DMS 273 (cell line): ENCODE data around the gene APC2.
"Not testable (repeated sequence)": the region's sequence is repeated elsewhere in the genome, so short reads cannot be mapped to it uniquely, and the experiment has no call there.

Source experiments
- DNase-seq: peaks from one replicate; lab custom pipeline; 2025; ENCODE audit not compliant: unreplicated experiment; lab: John Stamatoyannopoulos, UW

APC2 gene

DNA sequence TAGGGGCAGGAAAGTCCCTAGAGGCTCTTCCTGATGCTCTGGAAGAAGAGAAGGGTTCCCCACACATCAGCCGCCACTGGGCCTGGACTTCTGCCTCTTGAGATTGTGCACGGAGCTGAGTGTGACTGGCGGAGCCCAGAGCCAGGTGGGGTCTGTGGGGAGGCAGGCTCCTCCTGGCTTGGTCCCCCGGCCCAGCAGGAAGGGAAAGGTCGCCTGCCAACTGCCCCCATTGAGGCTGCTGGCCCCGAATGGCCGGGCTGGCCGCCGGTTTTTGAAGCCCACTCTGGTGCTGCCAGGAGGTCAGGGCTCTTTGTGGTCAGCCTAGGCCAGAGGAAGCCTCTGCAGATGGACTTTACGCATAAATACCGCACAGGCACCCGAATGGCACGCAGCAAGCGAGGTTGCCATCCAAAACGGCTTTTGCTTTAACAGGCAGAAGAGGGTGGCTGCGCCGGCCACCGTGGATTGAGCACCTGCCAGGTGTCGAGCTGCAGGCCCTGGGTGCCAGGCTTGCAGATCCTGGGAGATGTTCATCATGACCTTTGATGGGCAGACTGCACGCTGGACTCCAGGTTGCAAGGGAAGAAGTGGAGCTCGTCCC lies 37.5 kb upstream of the APC2 start:
- no peak for DNase-seq

- DNase-seq = no peak
Observed at GRCh38 chr19:1412995-1413800, 36.7 kb upstream of the APC2 start.

GRCh38 chr19:1416014-1416841 lies 33.7 kb upstream of the APC2 start:
- DNase-seq = no peak

DNA sequence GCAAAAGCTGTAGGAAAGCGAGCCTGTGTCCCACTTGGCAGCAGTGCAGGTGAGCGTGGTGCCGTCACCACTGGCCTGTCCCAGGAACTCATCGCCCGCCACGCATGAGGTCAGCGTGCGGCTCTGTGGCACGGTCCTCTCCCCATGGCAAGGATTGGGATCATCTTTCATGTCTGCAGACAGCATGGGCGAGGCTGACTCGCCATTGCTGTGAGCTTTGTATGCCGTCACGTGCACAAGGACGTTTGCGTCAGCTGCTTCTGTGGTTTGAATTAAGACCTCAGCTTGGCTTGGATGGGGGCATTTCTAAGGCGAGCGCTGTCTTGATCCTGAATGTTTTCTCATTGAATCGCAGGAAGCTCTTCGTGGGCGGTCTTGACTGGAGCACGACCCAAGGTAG lies 32.8 kb upstream of the APC2 start:
- DNase-seq = no peak

DNA sequence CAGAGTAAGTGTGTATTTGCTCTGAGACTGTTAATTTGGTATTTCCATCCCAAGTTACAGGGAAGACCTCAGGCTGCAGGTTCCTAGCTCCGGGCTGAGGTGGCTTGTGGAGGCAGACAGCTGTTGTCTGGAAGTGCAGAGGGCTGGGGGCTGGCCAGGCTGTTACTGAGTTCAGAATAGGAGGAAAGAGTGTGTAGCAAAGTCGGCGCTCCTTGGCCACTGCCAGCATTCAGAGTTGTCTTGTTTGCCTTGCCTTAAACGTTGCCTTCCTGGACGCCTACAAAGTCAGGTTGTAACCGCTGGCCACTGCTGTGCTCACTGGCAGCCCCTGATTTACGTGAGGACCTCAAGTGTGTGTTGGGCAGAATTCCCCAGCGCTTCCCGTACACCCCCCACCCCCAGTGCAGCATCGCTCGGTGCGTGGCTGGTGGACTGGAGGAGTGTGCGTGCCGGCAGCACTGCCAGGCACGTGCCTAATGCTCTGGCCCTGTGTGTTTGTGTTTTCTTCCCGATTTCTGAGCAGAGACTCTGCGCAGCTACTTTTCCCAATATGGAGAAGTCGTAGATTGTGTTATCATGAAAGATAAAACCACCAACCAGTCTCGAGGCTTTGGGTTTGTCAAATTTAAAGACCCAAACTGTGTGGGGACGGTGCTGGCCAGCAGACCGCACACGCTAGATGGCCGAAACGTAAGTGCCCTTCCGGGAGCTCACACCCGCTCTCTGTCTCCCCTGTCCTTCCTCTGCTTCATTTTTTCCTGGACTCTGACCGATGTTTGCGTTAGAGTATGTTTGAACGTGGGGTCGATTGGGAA lies 32.0 kb upstream of the APC2 start:
- DNase-seq = no peak

DNA sequence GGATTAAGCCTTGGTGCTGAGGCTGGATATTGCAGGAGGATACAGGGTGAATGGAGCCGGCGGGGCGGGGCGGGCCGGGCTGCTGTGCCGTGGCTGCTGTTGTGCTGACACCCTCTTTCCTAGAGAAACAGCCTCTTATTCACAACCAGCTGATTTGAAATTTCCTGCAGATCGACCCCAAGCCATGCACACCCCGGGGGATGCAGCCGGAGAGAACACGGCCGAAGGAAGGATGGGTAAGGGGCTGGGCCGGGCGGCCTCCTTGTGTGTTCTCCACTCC lies 31.5 kb upstream of the APC2 start:
- no peak for DNase-seq

DNA sequence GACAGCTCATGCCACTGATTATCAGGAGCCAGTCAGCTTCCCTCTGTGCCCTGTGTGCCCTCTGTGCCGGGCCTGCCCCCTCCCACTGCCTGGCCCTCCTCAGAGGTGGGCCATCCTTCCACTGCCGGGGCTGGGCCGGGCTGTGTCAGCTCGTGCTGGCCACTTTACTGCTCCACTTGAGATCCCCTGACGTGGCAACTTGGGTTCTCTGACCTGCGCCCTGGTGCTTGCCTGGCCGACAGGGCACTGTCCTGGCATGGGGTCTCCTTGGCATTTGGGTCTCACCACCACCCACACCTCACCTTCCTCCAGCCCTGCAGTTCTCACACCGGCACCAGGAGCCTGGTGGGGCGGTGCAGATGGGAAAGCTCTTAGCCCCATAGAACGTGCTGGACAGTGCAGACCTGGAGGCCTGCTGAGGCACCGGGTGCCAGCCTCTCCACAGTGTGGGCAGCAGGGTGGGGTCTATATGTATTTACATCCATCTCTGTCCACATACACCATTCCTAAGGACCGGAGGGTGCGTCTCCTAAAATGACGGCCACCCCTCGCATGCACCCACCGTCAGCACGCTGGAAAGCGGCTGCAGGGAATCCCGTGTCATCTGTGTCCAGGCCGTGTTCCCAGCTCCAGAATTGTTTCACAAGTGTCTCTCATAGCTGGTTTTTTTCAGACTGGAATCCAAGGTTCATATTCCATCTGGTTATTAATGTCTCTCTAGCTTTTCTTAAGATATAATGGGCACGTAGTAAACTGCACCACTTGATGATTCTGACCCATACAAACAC lies 30.8 kb upstream of the APC2 start:
- no peak for DNase-seq

- DNase-seq = not testable (repeated sequence)
Observed at GRCh38 chr19:1420085-1420484, 29.8 kb upstream of the APC2 start.

GRCh38 chr19:1420590-1420989 lies 29.3 kb upstream of the APC2 start:
- DNase-seq = no peak

GRCh38 chr19:1421218-1421957 lies 28.5 kb upstream of the APC2 start:
- no peak for DNase-seq

DNA sequence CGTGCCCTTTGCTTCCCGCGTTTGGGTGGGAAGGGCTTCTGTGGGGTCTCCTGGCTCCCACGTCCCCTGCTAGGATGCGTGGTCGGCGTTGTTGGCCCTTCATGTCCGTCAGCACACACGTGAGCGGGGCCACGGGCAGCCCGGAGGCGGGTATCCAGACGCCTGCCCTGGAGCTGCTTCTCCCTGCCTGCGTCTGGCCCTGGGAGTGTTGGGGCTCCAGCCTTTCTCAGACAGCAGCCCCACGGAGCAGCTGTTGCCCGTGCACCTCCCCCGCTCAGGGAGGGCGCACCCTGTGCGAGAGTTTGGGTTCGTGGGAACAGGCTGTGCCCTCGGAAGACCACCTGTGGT lies 28.0 kb upstream of the APC2 start:
- no peak for DNase-seq

DNA sequence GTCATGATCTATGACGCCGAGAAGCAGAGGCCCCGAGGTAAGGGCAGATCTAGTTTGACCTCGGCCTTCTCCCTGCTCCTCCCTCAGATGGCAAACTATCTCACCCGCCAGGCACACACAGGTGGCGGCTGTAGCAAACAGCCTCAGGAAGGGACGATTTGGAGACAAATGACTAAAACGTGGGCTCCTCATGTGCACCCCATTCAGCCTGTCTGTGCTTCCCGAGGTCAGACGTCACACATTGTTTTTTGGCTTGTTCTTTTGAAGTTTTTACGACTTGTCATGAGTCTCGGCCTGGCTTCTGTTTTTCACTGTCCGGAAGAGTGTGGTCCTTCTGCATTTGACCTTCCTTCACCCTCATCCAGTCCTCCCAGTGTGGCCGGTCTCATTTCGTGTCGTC lies 27.6 kb upstream of the APC2 start:
- no peak for DNase-seq

GRCh38 chr19:1422943-1423342 lies 27.0 kb upstream of the APC2 start:
- no peak for DNase-seq

DNA sequence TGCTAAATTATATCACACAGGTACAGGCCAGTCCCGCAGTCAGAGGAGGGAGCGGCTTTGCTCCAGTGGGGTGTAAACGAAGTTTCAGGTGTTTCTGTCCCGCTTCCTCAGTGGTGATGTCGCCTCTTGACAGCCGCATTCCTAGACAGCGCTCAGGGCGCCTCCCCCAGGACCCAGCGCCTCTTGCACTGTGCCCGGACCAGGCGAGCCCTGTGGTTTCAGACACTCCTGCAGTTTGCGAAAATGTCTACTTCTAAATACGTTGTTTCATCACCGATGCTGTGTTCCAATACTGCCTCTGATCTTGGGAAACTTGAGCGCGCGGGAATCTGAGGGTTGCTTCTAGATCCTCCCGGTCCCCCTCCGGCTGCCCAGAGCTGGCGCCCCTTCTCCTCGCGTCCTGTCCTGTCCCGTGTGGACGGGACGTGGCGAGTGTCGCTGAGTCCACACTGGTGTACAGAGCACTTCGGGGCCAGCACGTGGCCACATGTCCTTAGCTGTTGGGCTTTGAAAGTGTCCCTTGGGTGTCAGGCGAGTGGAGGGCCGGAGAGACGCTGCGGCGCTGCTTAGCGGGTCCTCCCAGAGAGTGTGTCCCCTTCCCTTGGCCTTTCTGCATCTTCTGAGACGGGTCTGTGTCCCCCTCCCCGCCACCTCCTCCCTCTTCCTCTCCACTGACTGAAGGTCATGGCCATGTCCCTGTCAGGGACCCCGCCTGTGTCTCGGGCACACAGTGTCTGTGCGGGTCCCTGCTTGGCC lies 26.3 kb upstream of the APC2 start:
- DNase-seq = no peak

DNA sequence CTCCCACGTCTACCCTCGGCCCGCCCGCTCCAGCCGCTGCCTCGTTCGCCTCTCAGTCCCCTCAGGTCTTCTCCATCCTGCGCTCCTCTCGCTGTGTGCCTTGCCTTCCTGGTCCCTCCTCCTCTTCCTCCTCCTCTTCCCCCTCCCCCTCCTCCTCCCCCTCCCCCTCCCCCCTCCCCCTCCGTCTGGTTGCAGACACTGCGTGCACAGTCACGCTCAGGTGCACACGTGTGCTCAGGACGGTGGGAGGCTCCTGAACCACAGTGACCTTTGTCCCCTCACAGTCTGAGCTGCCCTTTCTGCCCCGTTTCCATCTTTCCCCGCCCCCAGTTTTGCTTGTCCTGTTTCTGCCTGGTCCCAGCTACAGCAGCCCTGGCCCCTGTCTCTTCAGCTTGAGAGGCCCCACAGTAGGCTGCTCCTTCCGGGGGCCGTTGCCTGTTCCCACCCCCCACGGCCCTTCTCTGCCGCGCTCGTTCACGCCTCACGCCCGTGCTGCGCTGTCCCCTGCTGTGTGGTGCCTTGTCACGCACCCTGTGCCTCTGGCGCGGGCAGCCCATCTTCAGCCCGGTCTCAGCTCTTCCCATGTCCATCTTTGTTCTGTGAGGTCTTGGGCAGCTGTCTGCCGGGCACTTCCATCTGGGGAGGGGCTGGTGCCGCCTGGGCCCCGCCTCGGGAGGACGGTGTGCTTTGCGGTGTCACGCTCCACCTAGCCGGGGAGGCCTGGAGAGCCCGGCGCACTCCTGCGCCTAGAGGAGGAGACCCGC lies 25.5 kb upstream of the APC2 start:
- DNase-seq = no peak

GRCh38 chr19:1425102-1425837 lies 24.7 kb upstream of the APC2 start:
- DNase-seq = no peak

DNA sequence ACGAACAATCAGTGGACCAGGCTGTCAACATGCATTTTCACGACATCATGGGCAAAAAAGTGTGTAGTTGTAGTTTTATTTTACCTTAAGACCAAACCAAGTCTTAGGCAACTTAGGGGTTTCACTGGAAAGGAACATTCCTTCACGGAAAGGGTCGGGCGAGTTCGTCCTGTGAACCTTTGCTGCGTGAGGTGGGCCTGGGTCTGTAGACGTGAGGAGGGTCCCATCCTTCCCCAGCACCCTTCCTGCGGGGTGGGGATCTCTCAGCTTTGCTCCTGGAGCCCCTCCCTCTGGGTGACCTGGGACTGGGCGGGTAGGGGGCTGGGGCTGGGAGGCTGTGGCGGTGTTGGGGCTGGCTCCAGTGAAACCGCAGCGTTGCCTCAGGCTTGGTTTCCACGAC lies 24.0 kb upstream of the APC2 start:
- DNase-seq = no peak

DNA sequence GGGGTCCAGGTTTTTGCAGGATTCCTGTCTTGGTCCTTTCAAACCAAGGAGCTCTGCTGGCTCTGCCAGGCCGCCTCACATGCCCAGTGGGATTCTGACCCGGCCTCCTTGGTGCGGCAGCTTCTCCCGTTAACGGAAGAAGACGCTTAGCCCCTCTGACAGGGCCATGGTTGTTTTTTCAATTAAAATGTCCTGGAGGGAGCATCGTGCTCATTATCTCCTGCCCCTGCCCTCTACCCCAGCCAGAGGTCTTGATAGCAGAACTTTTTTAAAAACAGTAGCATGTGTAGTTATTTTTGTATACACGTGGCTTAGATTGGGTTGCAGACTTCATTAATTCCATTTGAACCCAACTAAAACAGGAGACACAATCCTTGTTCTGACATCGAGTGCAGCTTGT lies 23.2 kb upstream of the APC2 start:
- DNase-seq = no peak
